ENCODE results near the gene GRB2. TPM values are rescaled to one million over a fixed set of nuclear protein-coding genes. Genes with fewer than 3 reads are reported as not detected.

Gene GRB2
- total RNA-seq, 1 experiment from 2014 or later = 148 TPM

GRCh38 chr17:75277664-75278071, 127.8 kb downstream of the GRB2 start:
- no peak overlapping the region for H3K4me3 ChIP-seq (ENCODE audit: low read depth in 2 of 2, low read length in 2 of 2)
- in situ Hi-C loops (cut with HindIII; ENCODE audit: low pct_unique_long_range_greater_than_20kb, low sequenced_read_pairs) = no loop called here
- no peak for TF ChIP-seq SIN3A (IDR thresholded peaks at IDR 0.05; ENCODE audit: borderline replicate concordance, insufficient read depth, low read depth, low read length)
- no peak for TF ChIP-seq POLR2AphosphoS5 (IDR thresholded peaks at IDR 0.05; ENCODE audit: low read depth, low read length)
- no peak for TF ChIP-seq CTCF (IDR thresholded peaks at IDR 0.05)
- no peak for TF ChIP-seq TCF7L2 (IDR thresholded peaks at IDR 0.05; ENCODE audit: low read depth, low read length)
- TF ChIP-seq REST (IDR thresholded peaks at IDR 0.05; ENCODE audit: insufficient read depth in 1 of 2, low read depth in 2 of 2, low read length in 1 of 2) = no peak
- DNase-seq (ENCODE audit: low read depth, low spot score) (no peak), ATAC-seq (no peak)
- no peaks in the 10 kb centered on the region for H3K27me3 ChIP-seq (ENCODE audit: control insufficient read depth, insufficient read depth, low read length)
- intact Hi-C loops (cut with micrococcal nuclease; ENCODE audit: unreplicated experiment) = no loop called here
- no peaks in the 10 kb centered on the region for H3K9me3 ChIP-seq (ENCODE audit: control insufficient read depth, insufficient read depth, low read depth, low read length)
- CTCF ChIA-PET = interaction anchor here (0.5 kb wide), 1 partner anchor 130 kb away, joined by 3 read pairs; no protein-coding TSS in a partner anchor
- H3K4me1 ChIP-seq (ENCODE audit: control insufficient read depth, insufficient read depth, low read length) = peaks cover 4% of the 10 kb centered on the region; the same call in 1 of the 2 replicates
- no TSS peak for BruUV-seq (replicated peaks)
- no peaks in the 10 kb centered on the region for H3K36me3 ChIP-seq (ENCODE audit: control insufficient read depth, insufficient read depth, low read length)
- POLR2A ChIA-PET = interaction anchor here (0.7 kb wide), 1 partner anchor 241 kb away, joined by 3 read pairs; no protein-coding TSS in a partner anchor
- no peak overlapping the region for H3K27ac ChIP-seq (ENCODE audit: low read length)

GRCh38 chr17:75273977-75274708, 131.3 kb downstream of the GRB2 start:
- no peak for ATAC-seq
- TF ChIP-seq POLR2AphosphoS5 (IDR thresholded peaks at IDR 0.05; ENCODE audit: low read depth, low read length) (0 out of 2 replicates have a peak, but pooled peaks have one; percentile 5), REST (IDR thresholded peaks at IDR 0.05; ENCODE audit: insufficient read depth in 1 of 2, low read depth in 2 of 2, low read length in 1 of 2) (peak in 1 of 2 experiments; percentile 75; a peak in 3 of 4 replicates), TCF7L2 (IDR thresholded peaks at IDR 0.05; ENCODE audit: low read depth, low read length) (no peak)
- Histone ChIP-seq H3K27ac (ENCODE audit: low read length) (no peak overlapping the region), H3K9me3 (ENCODE audit: control insufficient read depth, insufficient read depth, low read depth, low read length) (no peaks in the 10 kb centered on the region), H3K36me3 (ENCODE audit: control insufficient read depth, insufficient read depth, low read length) (no peaks in the 10 kb centered on the region), H3K27me3 (ENCODE audit: control insufficient read depth, insufficient read depth, low read length) (no peaks in the 10 kb centered on the region), H3K4me3 (ENCODE audit: low read depth in 2 of 2, low read length in 2 of 2) (no peak overlapping the region), H3K4me1 (ENCODE audit: control insufficient read depth, insufficient read depth, low read length) (peaks cover 19% of the 10 kb centered on the region)
- CTCF ChIA-PET = interaction anchor here (0.6 kb wide), 1 partner anchor 133 kb away, joined by 7 read pairs; no protein-coding TSS in a partner anchor
- BruUV-seq (replicated peaks) = no TSS peak
- in situ Hi-C loops (cut with HindIII; ENCODE audit: low pct_unique_long_range_greater_than_20kb, low sequenced_read_pairs) = no loop called here
- DNase-seq (ENCODE audit: low read depth, low spot score) = no peak
- POLR2A ChIA-PET = no interaction called here
- intact Hi-C loops (cut with micrococcal nuclease; ENCODE audit: unreplicated experiment) = no loop called here

Data from Panc1 (cell line).